Measurements from ENCODE around the gene RCBTB2.

The RCBTB2 gene

GRCh38 chr13:48562296-48563066 lies 29.6 kb upstream of the RCBTB2 start:
- DNase-seq: peak; percentile 88

DNA sequence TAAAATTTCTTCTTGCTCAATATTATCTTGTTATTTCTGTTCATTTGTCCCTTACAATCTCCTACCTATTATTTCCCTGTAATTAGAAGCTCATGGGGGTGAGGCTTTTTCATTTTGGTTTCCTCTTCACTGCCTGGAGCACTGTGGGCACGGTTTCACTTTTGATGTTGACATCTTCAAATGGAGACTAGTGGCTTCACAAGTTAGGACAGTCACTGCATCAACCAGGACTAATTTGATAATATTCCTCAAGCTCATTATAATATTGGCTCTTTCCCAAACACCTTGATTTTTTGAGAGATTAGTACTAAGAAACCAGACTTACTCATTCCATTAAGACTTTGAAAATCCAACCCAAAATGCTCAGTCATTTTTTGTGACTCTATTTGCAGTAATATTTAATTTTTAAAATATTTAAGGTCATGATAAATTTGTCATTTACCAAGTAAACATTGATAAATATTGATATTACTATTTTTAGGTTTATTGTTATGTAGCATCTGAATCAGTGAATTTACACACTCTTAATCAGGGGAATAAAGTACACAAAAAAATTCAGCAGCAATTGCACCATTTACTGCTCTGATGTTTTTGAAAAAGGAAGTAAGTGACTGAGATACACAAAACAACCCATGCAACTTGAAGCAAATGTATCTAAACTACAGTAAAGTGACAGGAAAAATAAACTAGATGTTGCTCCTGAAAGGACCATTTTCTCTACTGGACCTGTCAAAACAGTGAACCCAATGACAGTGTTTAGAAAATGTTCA lies 28.8 kb upstream of the RCBTB2 start:
- DNase-seq: peak; percentile 40

GRCh38 chr13:48560657-48561337 lies 27.9 kb upstream of the RCBTB2 start:
- no peak for DNase-seq

DNA sequence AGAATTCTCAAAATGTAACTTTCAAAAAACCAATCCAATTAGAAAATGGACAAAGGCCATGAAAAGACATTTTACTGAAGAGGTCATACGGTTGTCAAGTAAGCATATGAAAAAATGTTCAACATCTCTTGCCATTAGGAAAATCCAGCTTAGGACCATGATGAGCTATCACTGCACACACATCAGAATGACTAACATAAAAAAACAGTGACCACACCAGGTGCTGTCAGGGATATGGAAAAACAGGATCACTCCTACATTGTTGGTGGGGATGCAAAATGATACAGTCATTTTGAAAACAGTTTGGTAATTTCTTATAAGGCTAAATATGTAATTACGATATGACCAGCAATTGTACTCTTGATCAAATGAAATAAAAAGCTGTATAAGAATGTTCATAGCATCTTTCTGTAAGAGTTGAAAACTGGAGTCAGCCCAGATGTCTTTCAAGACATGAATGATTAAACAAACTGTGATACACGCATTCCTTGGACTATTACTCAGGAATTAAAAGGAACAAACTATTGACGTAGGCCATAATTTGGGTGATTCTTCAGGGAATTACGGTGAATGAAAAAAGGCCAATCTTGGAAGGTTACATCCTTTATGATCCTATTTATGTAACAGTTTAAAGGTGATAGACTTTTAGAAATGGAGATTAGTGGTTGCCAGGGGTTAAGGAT lies 26.9 kb upstream of the RCBTB2 start:
- DNase-seq: no peak

GRCh38 chr13:48556817-48557216 lies 23.9 kb upstream of the RCBTB2 start:
- no peak for DNase-seq

DNA sequence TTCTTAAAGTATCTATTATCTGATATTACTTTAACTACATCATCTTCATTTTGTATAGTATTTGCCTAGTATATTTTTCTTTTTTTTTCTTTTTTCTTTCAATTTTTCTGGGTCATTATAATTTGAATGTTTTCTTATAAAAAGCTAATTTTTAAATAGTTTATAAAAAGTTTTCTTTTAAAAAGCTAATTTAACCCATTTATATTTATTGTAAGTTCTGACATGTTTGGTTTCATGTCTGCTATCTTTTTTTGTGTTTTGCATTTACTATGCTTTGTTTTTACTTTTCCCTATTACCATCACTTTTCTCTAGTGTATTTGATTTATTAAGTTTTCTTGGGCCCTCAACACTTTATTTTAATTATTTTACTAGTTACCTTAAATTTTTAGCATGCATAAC lies 22.6 kb upstream of the RCBTB2 start:
- DNase-seq: no peak

- no peak for DNase-seq
Observed at GRCh38 chr13:48551329-48551728, 18.4 kb upstream of the RCBTB2 start.

GRCh38 chr13:48549658-48550057 lies 16.8 kb upstream of the RCBTB2 start:
- DNase-seq: no peak

DNA sequence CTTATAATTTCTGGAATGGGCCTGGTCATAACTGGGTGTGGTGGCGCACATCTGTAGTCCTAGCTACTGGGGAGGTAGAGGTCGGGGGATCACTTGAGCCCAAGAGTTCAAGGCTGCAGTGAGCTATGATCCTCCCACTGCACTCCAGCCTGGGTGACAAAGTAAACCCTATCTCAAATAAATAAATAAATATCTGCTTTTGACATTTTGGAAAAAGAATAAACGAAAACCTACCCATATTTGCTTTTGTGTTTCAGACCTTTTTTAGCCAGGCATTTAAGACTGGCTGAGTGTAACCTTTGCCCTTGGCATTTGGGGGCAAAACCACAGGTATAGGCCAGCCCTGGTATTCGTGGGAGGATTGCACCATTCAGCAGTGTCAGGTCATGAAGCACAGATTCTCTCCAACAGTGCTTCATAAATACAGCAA lies 14.8 kb upstream of the RCBTB2 start:
- no peak for DNase-seq

- DNase-seq: no peak
Observed at GRCh38 chr13:48545608-48546007, 12.7 kb upstream of the RCBTB2 start.

GRCh38 chr13:48542581-48543341 lies 9.9 kb upstream of the RCBTB2 start:
- DNase-seq: no peak

DNA sequence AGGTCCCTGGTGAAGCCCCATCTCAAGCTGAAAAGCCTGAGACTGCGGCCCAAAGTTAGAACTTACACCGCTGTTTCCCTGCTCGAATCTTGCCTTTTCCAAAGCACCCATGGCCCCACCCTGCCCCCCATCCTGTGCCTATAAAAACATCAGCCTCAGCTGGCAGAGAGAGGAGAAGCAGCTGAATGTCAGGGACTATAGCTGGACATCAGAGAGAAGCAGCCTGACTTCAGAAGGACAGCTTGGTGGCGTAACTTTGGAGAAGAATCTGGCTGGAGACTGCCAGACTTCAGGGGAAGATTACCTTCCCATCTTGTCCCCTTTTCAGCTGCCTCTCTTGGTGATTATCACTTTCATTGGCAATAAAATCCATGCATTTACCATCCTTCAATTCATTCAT lies 9.3 kb upstream of the RCBTB2 start:
- DNase-seq: no peak

DNA sequence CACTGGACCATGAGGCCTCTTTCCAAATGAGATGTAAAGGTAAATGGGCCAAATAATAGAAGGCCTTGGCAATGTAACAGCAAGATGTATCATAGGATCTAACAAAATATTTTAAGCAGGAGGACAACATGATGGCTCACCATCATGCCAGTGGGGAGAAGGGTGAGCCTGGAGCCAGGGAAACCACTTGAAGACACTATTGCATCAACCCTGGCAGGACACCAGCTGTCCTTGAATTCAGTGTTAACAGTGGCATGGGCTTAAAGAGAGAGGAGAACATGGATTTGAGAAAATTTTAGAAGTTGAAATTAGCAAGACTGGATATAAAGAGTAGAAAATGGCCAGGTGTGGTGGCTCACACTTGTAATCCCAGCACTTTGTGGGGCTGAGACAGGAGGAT lies 6.7 kb upstream of the RCBTB2 start:
- DNase-seq: no peak

DNA sequence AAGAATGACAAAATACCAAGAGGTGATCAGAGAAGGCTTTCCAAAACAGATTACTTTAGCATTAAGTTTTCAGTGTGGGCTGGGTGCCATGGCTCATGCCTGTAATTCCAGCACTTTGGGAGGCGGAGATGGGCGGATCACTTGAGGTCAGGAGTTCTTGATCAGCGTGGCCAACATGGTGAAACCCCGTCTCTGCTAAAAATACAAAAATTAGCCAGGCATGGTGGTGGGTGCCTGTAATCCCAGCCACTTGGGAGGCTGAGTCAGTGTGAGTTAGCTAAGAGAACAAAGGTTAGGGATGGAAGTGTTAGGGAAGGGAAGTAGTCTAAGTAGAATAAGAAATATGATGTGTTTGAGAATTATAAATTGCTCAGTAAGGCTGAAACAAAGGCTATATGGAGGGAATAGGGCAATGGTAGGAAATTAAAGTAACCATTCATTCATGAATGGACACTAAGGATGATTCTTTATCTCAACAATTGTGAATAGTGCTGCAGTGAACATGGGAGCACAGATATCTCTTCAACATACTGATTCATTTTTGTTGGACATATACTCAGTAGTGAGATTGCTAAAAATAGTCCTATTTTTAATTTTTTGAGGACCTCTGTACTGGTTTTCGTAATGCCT lies 3.9 kb upstream of the RCBTB2 start:
- DNase-seq: no peak

DNA sequence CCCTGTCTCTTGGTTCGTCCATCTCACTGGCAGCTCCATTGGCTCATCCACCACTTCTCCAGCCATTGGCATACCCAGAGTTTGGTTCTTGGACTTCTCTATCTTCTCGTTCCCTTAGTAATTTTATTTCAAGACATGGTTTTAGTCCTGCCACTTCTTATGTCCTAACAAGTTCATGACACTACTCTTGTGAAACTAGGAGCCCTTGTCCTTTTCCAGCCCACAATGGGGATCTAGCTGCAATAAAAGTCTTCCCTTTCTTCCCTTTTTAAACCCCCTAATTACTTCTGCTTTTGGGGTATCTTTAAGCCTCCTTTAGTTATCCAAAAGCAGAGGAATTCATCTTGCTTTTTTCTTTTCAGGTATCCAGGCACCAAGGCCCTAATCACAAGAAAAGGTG lies 2.9 kb upstream of the RCBTB2 start:
- DNase-seq: no peak

- no peak for DNase-seq
Observed at GRCh38 chr13:48534911-48535501, 2.1 kb upstream of the RCBTB2 start.

GRCh38 chr13:48533961-48534600 lies 1.2 kb upstream of the RCBTB2 start:
- DNase-seq: no peak

DNA sequence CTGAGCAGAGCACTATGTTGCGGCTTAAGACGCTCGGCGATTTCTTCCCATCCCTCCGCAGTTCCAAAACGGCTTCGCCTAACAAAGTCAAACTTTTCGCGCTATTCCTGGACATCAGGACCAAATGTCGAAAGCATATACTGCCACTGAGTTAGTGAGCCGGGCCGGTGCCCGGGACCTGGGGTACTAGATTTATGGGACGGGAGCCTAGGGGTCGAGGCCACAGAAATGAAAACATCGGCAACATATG lies 699 bp downstream of the RCBTB2 start:
- DNase-seq: no peak

DNA sequence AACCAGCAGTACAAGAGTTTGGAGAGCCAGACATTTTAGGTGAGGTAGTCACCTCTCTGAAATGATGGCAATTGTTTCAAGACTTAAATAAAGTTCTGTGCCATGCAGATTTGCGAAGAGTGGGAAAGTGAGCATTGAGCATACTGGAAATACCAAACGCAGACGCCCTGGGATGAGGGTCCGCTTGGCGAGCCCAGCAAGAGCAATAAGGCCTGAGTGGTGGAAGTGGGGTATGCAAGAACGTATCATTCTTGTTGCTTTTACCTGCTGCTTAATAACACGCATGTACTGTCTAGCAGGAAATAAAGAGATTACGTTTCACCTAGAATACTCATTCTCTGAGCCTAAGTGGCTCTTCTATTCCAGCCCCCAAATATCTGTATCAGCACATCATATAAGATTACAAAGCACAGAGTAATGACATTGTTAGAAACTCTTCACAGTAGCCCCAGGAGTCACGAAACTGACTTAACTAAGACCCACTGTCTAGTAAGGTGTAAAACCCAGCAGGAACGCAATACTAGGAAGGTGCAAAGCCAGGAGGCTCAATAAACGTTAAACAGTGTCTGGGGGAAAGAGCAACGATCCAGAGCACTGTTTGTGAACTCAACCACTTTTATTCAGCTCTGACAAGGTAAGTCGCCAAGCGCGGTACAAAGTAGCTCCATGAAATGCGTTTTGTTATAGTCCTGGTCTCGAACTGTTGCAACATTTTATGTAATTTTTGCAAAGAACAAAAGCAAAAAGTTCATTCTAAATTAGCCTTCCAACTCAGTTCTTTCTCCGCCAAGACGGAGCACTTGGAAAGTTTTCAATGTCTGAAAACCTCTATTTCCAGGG lies 1.2 kb downstream of the RCBTB2 start:
- peak; percentile 40 for DNase-seq

DNA sequence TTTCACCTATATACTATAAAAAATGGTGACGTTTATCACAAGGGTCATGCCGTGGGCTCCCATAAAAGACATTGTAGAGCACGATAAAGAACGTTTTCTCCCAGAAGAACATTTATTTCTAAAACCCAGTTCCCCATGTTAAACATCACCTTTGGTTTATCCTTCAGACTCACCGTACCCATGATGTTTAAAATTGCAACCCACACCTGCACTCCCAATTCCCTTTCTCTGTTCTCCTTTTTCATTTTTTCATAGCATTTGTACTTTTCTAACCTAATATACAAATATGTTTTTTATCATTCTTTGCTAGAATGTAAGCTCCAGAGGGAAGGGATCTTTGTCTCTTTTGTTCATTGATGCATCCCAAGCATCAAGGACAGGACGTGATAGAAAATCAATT lies 2.0 kb downstream of the RCBTB2 start:
- DNase-seq: no peak

Data from CD4-positive, alpha-beta T cell treated with Interleukin-17A for 1 hour (primary cell).